Gastroesophageal sphincter (tissue), 3 donors: ENCODE data around the gene CBLL1.

Source experiments
- CTCF ChIP-seq, 4 experiments: fragments of 200-600 bp in 2 of 4; fragments of 450-650 bp in 2 of 4; sonication (generic) in 1 of 4; IDR thresholded peaks; one replicate each; pipeline ENCODE4 v1.5.1; 2017 to 2019; ENCODE audit warnings: antibody characterized with exemption in 4 of 4, mild to moderate bottlenecking in 2 of 4, moderate library complexity in 2 of 4
- EP300 ChIP-seq: sonication (generic); formaldehyde crosslinking; IDR thresholded peaks from one replicate; pipeline ENCODE4 v1.6.1; 2017; ENCODE audit warnings: antibody characterized with exemption, mild to moderate bottlenecking
- POLR2AphosphoS5 ChIP-seq: sonication (generic); formaldehyde crosslinking; IDR thresholded peaks from one replicate; pipeline ENCODE4 v1.6.1; 2017; ENCODE audit warnings: antibody characterized with exemption

DNA sequence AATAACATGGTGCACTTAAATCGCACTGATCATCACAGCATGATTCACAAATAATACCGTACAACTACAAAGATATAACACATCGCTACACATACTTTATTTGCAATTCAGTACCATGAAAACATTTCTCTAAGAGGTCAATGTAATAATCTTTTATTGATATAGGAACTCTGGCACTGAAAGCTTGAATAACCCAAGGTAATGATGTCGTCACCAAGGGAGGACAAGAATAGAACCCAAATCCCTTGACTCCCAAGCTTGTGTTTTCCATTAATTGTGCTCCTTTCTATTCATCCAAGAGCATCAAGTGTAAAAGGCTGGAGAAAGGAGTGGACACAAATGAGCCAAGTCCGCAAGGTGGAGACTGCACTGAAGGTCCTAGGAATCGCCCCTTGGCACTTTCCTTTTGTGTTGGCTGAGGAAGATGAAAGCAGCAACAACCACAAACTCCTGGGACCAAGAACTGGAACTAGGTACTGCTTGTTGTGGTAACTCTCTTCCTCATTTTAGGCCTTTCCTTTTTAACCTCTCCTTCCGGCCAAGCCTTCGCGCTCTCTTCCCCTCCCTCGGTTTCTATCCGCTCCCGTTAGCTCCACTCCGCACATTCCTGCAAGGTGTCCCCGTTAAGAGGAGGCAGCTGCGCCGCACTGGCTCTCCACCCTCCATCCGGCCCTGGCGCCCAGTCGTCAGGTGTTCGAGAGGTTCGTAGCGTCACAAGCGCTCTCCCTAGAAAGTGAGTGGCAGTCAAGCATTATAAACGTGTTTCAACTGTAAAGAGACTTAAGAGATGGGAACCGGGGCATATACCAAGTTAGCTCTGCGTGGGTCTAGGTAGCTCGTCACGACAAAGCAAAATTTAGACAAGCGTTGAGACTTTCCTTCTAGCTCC, 1.0 kb upstream of the CBLL1 start:
- TF ChIP-seq CTCF (IDR thresholded peaks at IDR 0.05) (no peak), POLR2AphosphoS5 (no peak), EP300 (no peak)
